H4 (cell line): ENCODE measurements around the gene SNCB. TPM values are rescaled to one million over a fixed set of nuclear protein-coding genes. Genes with fewer than 3 reads are reported as not detected.

Experiments used
- DNase-seq: peaks from one replicate; pipeline ENCODE4 v3.0.0-alpha.2; 2015; ENCODE audit warnings: low spot score
- total RNA-seq: library from RNA; depleted of rRNA; stranded (reverse); fragments of >200 nt; shearing (Covaris generic); gene quantifications from 2 replicates; pipeline ENCODE4 v1.2.3, GENCODE V29; 2014; rRNA removed

Gene SNCB
- total RNA-seq, 1 experiment from 2014 or later = 0.48 TPM

DNA sequence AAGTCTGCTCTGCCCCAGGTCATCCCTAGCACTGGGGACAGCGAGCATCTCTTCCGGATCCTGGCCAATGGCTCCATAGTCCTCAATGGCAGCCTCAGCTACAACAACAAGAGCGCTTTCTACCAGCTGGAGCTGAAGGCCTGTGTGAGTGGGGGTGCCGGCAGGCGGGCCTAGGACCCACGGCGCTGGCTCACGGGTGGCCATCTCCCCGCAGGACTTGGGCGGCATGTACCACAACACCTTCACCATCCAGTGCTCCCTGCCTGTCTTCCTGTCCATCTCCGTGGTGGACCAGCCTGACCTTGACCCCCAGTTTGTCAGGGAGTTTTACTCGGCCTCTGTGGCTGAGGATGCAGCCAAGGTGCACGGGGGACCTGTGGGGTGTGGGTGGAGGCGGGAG lies 55.3 kb downstream of the SNCB start:
- DNase-seq = no peak

DNA sequence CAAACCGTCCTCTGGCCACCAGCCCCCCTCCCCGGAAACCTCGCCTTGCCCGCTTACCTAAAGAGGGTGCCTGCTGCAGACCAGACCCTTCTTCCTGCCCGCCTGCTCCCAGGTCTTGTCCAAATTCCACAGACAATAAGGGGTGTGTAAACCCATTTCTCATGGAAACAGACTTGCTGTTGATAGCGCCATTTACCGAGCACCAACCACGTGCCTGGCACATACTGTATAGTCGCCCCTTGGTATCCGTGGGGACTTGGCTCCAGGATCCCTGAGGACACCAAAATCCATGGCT lies 56.1 kb downstream of the SNCB start:
- no peak for DNase-seq

DNA sequence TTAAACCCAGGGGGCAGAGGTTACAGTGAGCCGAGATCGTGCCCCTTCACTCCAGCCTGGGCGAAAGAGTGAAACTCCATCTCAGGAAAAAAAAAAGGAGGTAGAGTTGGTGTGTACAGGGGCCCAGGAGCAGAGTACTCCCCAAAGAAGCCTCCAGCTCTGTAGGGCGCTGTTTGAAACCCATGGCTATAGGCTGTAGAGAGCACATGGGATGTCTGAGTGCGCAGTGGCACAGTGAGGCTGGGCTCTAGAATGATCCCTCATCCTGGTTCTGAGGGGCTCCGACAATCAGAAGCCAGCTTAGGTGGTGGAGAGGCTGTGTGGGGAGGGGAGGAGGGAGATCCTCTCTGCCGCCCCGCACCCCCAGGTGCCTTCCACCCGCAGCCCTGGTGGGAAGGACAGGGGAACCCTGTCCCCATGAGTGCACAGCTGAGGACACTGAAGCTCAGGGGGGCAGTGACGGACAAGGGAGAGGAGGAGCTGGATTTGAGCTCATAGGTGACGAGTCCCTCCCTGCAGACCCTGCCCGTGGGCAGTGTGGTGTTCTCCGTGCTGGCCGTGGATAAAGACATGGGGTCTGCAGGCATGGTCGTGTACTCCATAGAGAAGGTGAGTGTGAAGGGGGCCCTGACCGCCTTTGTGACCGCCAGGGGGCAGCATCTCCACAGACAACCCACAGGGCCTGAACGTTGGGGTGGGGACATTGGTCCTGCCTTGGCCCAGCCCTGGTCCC lies 56.6 kb downstream of the SNCB start:
- DNase-seq = peak; percentile 64

Other genes starting within 250 kb of the SNCB start
- gene NOP16, start 241.9 kb downstream of the SNCB start, total RNA-seq = 30.9 and 47.2 TPM in 2 replicates
- gene HIGD2A, start 241.8 kb downstream of the SNCB start, total RNA-seq = 182 and 212 TPM in 2 replicates
- 80.4 and 81.9 TPM in 2 replicates for gene CLTB, start 214.0 kb downstream of the SNCB start, total RNA-seq
- 59.3 and 64.6 TPM in 2 replicates for gene FAF2, start 182.1 kb downstream of the SNCB start, total RNA-seq
- gene RNF44, start 93.1 kb downstream of the SNCB start, total RNA-seq = 3.0 and 4.9 TPM in 2 replicates
- not detected in 2 replicates for gene CDHR2, start 81.2 kb downstream of the SNCB start, total RNA-seq
- gene GPRIN1, start 20.4 kb downstream of the SNCB start, total RNA-seq = 11.7 and 14.0 TPM in 2 replicates
- not detected in 2 replicates for gene EIF4E1B, start 141 bp upstream of the SNCB start, total RNA-seq
- 48.0 and 49.6 TPM in 2 replicates for gene TSPAN17, start 16.9 kb upstream of the SNCB start, total RNA-seq
- gene UNC5A, start 180.0 kb upstream of the SNCB start, total RNA-seq = 0.56 and 1.6 TPM in 2 replicates